ENCODE results near the gene MAP4K4.
A peak's percentile ranks its signal among the peaks of the same experiment; 100 is the strongest.
"Not testable (repeated sequence)": the region's sequence is repeated elsewhere in the genome, so short reads cannot be mapped to it uniquely, and the experiment has no call there.

MAP4K4 gene

DNA sequence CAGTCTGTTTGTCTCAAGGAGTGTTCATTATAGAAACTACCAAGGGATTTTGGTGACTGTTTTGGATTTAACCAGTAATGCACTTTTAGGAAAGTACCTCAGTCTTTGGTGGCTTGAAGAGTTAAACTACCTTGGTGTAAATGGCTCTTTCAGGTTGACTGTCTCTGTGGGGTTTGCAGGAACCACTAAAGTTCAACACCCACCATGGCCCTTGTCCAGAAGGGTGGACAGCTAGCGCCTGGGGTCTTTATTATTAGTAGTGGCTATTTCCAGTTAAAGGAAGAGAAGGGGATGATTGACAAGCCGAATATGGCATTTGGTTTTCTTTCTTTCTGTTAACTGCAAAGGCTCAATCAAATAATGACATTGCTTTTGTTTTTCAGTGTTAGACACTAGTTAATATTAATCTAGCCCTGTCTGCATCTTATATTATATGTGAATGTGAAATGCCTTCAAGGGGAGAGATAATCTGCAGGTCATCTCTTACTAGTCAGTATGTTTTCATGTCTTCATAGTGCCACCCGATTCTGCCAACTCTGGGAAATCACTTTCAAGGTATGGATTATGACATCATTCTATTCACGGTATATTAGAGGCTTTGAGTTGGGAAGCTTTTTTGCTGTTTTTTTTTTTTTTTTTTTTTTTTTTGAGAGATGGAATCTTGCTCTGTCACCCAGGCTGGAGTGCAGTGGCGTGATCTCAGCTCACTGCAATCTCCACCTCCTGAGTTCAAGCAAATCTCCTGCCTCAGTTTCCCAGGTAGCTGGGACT lies 56.4 kb downstream of the MAP4K4 start:
- intact Hi-C loops (cut with DNase I), result no loop called here
- no peak for DNase-seq

DNA sequence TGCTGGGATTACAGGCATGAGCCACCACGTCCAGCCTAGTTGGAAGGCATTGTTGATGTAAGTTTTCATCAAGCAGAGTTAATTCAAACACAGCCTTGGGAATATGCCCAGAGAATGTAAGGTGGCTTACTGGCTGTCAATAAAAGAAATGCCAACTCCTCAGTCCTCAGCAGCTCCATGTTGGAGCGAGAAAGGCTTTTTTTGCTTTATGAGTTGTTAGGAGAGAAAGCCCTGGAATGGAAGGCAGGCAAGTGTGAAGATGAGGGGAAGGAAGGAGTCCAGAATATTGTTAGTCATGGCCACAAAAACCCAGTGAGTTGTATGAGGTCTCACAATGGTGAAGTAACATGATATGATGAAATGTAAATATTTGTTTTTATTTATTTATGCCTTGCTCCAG lies 57.1 kb downstream of the MAP4K4 start:
- intact Hi-C loops (cut with DNase I), result no loop called here
- peak in 1 of 42 donors; percentile 43 for DNase-seq

DNA sequence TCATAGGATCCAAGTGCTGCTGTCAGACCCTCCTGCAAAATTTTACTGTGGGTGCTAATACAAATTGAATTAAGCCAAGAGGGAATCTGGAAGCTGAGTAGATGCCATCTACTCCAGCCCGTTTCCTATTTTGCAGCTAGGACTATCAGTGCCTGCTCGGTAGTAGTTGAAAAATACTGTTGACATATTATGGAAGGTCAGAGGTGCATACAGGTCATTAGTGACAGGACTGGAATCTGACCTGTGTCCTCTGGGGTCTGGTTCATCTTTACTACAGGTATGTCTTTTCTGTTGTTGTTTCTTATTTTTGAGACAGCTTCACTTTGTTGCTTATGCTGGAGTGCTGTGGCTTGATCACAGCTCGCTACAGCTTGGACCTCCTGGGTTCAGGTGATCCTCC lies 58.8 kb downstream of the MAP4K4 start:
- no peak for DNase-seq
- intact Hi-C loops (cut with DNase I), result no loop called here

DNA sequence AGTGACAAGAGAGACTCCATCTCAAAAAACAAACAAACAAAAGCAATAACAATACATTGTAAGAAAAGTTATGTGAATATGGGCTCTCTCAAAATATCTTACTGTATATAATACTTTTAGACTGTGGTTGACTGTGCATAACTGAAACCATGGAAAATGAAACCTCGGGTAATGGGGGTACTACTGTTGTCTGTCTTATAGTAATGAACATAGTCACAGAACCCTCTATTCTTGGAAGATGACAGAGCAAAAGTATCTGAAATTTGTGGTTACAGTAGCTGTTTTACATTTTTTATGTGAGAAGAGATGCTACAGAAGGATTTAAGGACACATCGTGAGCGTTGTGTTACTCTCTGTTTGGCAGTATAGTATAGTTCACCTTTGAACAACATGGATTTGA lies 60.5 kb downstream of the MAP4K4 start:
- no peak for DNase-seq
- intact Hi-C loops (cut with DNase I), result no loop called here

DNA sequence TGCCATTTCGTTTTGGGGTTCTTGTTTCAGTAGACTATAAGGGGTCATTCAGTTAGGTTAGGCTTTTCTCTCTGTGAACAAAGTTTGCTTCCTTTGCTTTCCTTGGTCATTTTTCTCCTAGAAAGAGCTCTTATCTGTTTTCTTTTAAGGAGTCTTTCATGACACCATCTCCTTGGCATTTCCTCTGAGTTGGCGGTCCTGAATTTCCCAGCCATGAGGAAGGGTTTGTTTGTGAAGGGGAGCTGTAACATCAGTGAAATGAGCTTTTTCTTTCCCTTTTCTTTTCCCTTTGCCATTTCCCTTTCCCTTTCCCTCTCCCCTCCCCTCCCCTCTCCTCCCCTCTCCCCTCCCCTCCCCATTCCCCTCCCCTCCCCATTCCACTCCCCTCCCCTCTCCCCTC lies 61.7 kb downstream of the MAP4K4 start:
- intact Hi-C loops (cut with DNase I), result no loop called here
- no peak for DNase-seq

DNA sequence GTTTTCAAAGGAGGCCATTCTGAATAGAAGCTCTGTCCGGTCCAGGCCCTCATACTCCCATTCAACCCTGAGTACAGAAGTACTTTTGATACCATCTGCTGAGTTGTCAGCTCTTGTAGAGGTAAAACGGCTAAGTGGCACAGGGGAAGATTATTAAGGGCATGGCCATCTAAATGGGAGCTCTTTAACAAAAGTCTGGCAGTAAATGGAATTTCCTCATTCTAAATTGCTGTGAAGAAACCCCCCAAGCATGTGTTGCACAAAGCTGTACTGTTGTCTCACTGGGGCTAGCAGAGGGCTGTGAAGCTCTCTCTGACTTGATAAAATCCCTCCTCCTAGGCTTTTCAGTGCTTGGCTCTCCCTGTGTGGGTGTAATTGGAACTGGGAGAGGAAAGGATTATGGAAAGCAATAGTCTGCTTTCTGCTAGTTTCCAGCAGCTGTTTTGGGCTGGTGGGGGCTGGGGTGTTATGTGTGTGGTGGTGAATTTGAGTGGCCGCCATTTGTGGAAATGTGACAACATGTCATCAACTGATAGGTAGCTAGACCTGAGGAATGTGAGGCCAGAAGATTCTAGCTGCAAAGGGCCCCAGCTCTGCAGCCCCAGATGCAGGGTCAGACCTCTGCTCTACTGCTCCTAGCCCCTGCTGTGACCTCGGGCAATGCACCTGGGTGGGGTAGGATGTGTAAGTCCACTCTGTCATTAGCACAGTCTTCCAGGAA lies 65.1 kb downstream of the MAP4K4 start:
- peak in 13 of 42 donors; percentile 23 to 66 (median 48) for DNase-seq
- intact Hi-C loops (cut with DNase I), result no loop called here

DNA sequence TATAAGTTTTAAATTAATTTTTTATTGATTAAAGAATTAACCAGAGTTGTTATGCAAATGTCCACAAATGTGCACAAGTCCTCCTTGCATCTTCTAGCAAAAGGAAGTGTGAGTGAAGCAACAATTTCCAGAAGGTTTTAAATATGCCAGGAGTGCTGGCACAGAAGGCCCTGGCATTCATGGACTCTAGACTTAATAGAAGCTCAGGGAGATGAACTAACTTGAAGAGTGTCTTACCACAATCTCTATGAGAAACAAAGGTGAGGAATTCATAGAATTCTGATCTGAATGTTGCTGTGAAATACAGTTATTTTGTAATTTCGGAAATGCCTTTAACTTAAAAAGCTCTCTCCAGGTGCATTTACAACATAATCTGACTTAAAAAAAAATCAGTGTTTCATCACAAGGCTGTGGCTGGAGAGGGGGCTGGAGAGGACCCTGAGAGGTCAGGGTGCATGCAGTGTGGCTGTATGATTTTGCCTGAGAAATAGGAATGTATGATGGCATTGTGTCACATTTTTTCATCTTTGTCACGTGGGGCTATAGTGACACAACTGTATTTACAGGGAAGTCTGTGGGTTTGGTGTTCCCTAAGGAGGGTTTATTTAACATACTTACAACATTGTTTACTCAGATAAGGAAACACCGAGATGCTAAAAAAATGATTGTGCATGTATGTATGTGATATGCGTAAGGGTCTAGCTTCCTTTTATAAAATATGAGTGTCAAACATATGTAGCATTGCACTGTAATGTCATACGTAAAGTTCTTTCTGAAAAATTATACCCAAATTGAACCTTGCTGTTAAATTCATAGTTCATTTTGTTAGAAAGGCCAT lies 66.2 kb downstream of the MAP4K4 start:
- no peak for DNase-seq
- intact Hi-C loops (cut with DNase I), result no loop called here

DNA sequence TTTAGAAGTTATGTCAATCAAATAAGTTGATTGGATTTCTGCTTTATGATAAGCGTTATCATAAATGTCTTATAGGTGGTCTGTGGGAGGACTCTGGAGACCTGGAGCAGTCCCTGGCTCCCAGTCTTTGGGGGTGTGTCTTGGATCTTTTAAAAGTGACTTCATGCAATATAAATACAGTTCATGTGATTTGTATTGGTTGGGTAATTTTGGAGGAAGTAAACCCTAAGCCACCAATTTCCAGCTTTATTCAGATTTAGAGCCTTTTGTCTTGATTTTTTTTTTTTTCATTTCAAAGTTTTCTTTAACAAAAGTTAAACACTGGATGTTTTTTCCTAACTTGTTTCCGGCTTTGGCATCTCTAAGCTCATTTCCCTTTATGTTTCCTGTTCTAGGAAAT lies 68.8 kb downstream of the MAP4K4 start:
- DNase-seq, result no peak
- intact Hi-C loops (cut with DNase I), result no loop called here

DNA sequence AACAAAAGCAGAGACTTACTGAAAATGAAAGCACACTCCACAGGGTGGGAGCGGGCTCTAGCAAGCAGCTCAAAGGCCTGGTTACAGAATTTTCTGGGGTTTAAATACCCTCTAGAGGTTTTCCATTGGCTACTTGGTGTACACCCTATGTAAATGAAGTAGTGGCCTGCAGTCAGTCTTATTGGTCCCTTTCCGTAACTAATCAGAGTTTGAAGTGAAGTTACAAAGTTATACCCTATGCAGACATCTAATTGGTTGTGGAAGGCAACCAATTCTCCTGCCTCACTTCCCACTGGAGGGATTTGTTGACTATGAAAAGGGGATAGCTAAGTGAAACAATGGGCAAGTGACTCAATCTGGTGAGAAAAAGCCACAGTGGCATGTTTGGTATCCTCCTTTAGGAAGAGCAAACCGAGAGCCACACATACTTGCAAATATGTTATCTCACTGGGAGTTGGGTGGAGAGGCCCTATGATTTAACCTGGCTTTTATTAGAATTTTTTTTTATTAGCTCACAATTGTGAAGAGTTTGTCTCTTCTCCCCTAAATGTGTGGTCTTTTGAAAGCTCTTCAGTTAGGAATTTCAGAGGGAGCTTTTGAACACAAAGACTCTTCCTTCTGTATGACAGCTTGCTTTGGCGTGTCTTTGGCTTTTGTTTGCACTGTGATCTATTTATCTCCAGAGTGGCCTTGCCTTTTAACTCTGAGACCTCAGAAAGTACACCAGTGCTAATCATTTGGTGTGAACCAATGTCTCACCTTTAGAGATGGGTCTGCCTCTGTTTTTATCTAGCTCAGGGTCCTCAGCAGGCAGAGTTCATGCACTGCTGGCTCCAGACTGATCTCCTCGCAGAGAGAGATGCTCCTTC lies 69.6 kb downstream of the MAP4K4 start:
- intact Hi-C loops (cut with DNase I), result no loop called here
- DNase-seq, result no peak

DNA sequence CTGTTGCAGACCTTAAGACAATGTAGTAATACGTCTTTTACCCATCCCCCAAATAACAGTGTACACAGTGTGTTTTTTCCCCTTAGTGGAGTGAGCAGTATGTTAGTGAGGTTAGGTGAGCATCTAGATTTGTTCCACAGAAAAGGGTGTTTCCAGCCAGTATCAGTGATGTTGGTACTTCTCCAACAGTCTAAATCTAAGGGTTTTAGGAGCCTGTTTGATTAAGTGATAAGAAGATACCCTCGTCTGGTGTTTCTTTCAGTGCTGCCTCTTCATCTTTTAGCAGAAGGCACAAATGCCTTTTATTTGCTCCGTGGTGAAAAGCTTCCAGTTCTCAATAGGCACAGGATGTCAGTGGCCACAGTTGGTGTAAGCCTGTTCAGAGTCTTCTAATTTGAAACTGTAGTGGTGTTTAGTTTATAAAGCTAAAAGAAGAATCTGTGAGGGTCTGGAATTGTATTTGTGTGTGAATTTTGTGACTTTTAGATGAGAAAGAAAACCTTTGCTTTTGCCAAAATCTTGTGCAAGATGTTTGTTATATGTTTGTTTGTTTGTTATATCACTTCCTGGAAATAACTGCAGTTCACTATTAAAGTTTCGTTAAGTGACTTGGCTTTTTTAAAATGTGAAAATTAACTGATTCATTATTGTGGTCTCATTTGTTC lies 71.2 kb downstream of the MAP4K4 start:
- intact Hi-C loops (cut with DNase I), result no loop called here
- DNase-seq, result no peak

DNA sequence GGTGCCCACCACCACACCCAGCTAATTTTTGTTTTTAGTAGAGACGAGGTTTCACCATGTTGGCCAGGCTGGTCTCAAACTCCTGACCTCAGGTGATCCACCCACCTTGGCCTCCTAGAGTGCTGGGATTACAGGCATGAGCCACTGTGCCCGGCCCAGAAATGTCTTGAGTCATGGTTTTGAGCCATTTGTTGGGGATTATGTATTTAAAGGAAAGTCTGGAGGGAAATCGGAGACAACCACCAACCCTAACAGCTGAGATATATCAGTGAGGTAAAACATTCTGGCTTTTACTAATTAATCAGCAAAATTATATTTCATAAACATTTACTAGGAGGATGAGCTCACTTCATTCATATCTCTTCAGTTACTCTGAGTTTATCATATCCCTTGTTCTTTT lies 72.2 kb downstream of the MAP4K4 start:
- not testable (repeated sequence) for DNase-seq
- intact Hi-C loops (cut with DNase I), result loop anchor here (10.0 kb wide), 1 partner anchor 55 kb away; no protein-coding TSS in a partner anchor

DNA sequence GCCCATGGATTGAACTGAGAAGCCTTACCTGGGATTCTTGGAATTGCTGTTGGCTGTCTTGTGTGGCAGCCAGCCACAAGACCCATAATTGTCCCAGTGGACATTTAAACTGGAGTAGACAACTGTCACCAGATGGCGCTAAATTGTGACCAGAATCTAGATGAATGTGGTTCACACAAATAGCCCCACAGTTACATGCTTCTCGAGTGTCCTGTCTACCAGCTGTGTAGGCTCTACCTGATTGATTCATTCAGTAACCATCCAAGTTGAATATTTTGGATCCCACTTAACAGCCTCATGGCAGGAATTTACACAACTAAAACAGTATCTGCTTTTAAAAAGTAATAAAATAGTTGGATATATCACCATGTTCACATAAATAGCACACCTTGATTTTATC lies 73.2 kb downstream of the MAP4K4 start:
- DNase-seq, result peak in 8 of 42 donors; percentile 34 to 81 (median 60)
- intact Hi-C loops (cut with DNase I), result loop anchor here (10.0 kb wide), 1 partner anchor 54 kb away; no protein-coding TSS in a partner anchor

DNA sequence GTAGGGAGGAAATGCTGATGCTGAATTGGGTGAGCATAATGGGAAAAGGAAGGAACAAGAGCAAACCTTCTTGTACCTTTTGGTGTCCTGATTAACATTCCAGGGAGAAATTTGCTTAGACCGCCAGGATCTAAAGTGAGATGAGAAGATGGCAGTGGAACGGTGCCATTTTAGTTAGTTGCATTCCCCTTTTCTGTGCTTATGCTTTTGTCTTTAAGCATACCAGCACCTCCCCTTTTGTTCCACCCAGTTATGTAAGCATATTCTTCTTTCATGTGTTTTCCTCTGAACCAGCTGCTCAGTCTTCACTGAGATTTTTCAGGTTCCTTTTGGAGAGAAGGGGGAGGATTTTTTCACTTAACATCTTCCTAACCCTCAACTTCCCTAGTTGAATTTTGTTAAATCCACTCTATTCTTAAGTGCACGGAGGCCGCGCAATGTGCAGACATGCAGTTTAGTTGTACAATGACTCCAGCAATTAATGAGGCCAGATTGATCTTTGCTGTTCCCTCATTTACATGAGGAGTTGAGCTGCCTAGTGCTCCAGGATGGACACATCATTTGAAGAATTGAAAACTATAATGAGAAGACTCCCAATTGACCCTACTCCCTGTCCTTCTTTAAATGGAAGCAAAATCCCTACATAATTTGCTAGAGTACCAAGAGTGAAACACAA lies 73.9 kb downstream of the MAP4K4 start:
- DNase-seq, result no peak
- intact Hi-C loops (cut with DNase I), result loop anchor here (10.0 kb wide), 1 partner anchor 53 kb away; no protein-coding TSS in a partner anchor

DNA sequence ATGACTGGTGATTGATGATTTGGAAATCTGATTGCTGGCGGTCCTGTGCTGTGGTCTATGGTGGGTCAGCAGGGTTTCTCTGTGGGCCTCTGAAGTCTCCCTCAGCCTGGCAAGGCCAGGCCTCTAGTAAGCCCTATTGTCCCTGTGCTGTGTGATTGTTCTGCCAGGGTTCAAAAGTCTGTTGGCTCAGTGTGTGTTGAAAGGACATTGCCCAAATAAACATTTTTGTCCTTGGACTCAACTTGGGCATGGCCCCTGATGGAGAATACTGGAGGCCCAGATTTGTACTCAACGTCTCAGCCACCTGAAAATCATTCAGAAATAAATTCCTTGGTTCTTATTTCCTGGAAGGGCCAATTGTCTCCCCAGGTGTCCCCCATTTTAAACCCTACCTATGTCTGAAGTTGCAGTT lies 74.4 kb downstream of the MAP4K4 start:
- DNase-seq, result no peak
- intact Hi-C loops (cut with DNase I), result loop anchor here (10.0 kb wide), 1 partner anchor 53 kb away; no protein-coding TSS in a partner anchor

DNA sequence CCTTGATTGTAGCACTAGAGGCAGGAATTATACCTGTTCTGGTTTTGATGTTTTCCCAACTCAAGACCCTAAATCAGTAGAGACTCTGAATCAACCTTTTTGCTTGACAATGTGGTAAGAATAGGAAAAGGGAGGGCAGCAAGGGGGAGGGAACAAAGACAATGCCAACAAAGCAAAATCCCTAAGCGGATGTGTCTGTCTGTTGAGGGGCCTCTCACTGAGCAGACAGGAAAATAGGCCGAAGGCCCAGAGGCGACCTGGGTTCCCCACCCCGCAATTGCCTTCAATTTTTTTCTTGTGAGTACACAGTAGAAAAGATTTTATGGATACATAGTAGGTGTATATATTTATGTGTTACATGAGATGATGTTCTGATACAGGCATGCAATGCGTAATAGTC lies 75.6 kb downstream of the MAP4K4 start:
- intact Hi-C loops (cut with DNase I), result loop anchor here (10.0 kb wide), 1 partner anchor 52 kb away; no protein-coding TSS in a partner anchor
- no peak for DNase-seq

DNA sequence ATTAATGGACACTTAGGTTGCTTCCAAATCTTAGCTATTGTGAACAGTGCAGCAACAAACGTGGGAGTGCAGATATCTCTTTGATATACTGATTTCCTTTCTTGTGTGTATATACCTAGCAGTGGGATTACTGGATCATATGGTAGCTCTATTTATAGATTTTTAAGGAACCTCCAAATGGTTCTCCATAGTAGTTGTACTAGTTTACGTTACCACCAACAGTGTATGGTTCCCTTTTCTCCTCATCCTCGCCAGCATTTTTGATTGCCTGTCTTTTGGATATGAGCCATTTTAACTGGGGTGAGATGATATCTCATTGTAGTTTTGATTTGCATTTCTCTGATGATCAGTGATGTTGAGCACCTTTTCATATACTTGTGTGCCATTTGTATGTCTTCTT lies 76.5 kb downstream of the MAP4K4 start:
- intact Hi-C loops (cut with DNase I), result loop anchor here (10.0 kb wide), 1 partner anchor 51 kb away; no protein-coding TSS in a partner anchor
- DNase-seq, result not testable (repeated sequence)

DNA sequence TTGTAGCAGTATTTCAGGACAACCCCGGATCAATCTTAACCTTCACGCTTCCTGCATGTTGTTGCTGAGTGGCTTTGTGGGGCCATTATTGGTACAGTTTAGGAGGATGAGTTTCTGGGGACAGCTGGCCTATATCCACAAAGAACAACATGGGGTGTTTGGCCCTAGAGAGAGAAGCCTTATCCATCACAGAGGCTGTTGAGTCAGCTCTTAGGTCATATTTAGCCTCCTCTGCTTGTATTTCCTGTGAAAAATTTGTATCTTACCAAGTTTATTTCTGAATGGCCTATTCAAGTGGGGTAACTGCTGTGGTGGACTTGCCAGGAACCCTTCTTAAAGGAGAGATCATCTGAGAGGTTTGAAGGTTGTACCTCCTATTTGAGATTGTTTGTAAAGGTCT lies 77.6 kb downstream of the MAP4K4 start:
- DNase-seq, result no peak
- intact Hi-C loops (cut with DNase I), result loop anchor here (10.0 kb wide), 1 partner anchor 50 kb away; no protein-coding TSS in a partner anchor

Data from head of caudate nucleus (tissue), 42 donors.